ENCODE results near the gene MAPRE3.

The MAPRE3 gene

DNA sequence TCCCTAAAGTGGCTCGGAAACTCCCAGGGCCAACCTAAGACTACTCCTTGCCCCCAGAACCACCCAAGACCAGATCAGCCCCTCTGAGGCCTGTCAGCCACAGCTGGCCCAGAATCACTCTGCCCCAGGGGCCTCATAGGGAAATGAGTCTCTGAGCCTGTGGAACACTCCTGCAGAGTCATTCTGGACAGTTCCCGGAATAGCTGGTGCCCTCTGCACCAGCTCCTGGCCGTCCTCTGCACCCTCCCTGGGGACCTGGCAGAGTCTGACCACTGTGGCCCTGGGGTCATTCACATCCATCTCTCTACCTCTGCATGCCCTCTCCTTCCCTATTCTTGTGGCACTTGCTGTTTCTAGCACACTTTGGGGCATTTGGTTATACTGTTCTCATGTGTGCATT, 47.7 kb downstream of the MAPRE3 start:
- no peak for DNase-seq

DNA sequence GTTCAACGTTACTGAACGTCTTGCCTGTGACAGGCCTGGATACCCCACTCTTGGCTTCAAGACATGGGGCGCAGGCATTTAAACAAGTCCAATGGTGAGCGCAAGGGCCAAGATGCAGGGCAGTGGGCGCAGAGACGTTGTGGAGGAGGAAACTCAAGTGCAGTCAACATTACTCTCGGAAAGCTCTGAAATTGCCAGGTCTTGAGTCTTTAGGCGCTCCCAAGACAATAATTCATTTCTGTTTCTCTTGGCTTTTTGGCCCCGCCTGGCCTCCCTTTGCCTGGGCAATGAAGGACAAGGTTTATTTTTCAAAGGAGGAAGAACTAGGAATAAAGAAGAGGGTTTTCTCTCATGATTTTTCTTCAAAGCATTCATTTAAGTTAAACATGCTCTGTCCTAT, 49.0 kb downstream of the MAPRE3 start:
- no peak for DNase-seq

DNA sequence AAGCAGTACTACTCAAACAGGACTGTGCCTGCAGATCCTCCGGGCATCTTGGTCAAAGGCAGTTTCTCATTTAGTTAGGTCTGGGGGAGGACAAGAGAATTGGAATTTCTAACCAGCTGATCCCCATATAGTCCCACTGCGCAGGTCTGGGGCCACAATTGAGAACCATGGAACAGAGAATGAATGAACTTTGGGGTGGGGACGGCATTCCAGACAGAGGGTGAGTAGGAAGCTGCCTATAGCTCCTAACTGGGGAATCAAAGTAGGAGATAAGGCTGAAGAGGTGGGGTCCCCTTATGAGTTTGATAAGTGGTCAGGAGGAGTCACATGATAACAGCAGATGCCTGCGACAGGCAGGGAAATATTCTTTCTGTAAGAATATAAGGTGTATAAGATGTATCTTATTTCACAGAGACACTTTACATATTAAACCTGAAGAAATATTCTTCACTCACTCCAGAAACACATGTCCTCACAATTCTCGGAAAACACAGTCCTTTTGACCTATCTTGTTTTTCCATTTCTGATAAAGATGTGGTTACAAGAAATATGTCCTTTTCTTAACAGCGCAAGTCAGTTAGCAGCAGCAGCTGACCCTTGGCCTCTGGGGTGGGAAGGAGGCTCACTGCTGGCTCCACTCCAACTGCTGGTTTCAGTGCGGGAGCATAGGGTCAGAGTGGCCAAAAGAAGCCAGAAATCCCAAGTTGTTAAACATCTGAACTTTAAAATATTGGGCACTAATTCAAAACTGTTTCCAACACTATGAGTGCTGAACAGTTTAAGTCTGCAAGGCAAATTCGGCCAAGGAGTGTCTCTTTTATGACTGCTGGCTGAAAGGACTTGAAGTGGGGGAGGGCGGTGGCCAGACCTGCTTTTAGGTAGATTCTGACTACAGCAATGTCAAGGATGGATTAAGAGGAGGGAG, 49.8 kb downstream of the MAPRE3 start:
- no peak for DNase-seq

DNA sequence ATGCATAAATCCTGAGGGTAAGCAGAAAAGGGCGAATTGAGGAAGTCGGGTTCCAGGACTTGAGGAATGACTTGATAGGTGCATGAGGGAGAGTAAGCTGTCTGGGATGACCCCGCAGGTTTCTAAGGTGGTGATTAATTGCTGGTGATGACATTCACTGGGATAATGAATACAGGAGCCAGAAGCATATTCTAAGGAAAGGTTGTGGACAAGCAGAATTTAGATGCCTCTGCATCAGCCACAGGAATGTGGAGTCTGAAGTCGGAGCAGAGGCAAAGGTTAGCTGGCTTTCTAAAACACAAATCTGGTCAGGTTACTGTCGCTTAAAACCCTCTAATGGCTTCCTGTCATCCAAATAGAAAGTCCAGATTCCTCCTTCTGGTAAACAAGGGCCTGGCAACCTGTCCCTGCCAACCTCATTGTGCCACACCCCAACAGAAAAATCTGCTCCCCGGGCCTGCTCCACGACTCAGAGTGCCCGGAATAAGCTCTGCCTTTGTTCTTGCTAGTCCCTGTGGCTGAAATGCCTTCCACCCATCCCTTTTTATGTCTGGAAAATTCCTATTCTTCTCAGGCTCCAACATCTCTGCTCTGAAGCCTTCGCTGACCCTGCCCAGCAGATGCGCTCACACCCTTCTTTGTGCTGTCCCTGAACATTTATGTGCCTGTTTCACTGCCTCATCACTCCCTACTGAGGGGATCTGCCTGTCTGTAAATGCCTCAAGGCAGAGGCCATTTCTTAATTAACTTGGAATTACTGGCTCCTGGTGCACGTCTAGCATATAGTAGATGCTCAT, 51.0 kb downstream of the MAPRE3 start:
- no peak for DNase-seq

DNA sequence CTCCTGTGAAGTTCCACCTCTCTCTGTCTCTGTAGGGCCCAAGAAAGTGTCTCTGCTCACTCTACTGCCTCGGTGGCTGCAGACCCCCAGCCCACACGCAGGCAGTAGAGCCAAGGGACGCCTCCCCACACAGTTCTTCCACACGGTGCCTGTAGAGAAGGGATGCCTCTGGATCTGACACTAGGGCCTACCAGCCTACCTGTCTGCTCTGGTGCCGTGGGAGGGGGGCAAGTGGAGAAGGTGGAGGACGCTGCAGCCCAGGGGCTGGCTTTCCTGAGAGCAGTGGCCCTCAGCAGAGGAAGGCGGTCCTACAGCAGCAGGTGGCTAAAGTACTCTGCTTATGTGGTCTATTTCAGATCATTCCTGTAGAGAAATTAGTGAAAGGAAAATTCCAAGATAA, 53.3 kb downstream of the MAPRE3 start:
- DNase-seq = no peak

DNA sequence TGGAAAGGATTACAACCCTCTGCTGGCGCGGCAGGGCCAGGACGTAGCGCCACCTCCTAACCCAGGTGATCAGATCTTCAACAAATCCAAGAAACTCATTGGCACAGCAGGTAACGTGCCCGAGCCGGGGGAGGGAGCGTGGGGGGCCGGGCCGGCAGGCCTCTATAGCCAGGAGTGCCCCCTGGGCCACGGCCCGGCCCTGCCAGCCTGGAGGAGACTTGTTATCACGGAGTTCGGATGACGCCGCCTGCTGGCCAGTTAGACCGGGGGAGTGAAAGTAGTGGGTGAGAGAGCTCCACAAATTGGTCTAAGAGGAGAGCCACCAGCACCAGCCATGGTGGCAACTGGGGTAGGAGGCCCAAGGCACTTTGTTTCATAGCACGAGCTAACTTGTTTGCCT, 53.8 kb downstream of the MAPRE3 start:
- no peak for DNase-seq

DNA sequence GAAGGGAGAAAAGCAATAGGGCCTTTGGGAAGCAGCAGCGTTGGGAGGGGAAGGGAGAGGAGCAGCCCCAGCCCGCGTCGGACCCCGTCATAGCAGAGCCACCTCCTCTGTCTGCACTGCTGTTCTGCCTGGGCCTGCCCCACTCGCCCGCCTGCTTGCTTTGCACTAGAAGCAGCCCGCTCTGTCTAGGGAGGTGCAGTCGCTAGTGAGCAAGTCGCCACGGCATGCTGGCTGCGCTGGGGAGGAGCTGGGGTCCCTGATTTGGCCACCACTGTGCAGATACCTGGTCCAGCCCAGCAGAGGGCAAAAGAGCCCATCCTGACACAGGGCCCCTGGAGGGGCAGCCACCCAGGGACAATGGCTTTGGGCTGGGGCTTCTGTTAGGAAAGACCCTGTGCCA, 54.4 kb downstream of the MAPRE3 start:
- no peak for DNase-seq

DNA sequence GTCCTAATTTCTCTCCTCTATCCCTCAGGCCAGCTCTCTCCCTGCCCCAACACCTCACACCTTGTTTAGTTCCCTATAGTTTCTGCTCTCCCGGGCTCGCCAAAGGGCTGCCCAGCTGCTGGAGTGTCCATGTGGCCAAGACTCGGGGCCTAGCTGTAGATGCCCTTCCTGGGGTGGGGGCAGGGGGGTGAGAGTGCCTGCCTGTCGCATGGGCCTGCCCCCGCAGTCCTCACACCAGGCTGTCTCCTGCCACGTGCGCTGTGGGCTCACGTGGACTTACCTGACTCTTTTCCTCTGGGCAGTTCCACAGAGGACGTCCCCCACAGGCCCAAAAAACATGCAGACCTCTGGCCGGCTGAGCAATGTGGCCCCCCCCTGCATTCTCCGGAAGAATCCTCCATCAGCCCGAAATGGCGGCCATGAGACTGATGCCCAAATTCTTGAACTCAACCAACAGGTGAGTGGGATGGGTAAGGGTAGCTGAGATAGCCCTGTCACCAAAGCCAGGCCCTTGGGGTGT, 54.9 kb downstream of the MAPRE3 start:
- no peak for DNase-seq

DNA sequence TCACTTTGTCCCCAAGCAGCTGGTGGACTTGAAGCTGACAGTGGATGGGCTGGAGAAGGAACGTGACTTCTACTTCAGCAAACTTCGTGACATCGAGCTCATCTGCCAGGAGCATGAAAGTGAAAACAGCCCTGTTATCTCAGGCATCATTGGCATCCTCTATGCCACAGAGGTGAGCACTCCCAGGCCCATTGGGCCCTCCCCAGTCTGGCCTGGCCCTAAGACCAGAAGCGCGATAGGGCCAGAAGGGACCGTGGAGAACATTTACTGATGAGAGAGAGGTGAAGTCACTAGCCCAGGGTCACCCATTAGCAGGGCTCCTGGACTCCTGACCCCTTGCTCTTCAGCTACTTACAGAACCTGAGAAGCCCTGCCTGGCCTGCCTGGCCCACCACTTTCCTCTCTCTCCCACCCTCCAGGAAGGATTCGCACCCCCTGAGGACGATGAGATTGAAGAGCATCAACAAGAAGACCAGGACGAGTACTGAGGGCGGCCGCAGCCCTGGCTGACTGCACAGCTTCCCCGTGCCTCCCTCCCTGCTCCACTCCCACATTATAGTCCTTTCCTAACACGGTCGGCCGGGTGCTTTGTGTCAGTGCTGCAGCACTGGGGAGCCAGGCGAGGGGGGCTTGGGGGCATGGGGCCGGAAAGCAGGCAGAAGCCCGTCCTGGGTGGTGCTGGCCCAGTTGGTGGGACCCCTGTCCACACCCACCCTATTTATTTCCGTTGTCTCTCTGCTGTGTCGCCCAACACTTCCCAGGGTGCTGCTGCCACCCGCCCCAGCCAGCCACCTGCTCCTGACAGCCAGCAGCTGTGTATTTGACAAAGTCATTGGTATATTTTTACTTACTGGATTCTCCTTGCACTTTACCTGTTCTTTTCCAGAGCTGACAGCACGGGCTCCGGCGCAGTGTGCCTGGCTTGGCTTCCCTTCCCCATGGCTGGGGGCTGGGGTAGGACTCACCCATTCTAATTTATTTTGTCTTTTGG, 55.7 kb downstream of the MAPRE3 start:
- no peak for DNase-seq

DNA sequence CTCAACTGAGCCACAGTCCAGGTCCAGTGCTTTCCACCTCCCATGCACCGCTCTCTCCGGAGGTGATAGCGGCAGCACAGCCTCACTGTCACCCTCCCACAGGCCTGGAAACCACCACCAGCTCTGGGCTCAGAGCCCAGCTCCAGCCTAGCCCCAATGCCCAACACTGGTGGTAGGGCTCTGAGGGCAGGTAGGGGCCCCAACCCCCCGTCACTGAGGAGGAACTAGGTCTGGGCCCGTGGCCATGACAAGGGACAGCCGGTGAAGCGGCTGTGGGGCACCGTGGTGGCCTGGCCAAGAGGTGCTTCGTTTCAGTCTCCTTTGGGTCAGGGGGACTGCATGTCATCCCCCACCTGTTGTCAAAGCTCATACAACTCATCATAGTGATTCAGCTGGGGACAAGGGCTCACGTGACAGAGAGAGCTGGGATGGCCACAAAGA, 56.8 kb downstream of the MAPRE3 start:
- no peak for DNase-seq

DNA sequence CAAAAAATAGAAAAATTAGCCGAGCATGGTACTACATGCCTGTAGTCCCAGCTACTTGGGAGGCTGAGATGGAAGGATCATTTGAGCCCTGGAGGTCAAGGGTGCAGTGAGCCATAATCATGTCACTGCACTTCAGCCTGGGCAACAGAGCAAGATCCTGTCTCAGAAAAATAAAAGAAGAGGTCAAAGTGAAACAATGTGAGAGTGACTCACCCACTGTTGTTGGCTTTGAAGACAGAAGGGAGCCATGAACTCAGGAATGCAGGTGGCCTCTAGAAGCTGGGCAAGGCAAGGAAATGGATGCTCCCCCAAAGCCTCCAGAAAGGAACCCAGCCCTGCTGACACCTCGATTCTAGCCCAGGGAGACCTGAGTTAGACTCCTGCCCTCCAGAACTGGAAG, 58.6 kb downstream of the MAPRE3 start:
- DNase-seq = no peak

DNA sequence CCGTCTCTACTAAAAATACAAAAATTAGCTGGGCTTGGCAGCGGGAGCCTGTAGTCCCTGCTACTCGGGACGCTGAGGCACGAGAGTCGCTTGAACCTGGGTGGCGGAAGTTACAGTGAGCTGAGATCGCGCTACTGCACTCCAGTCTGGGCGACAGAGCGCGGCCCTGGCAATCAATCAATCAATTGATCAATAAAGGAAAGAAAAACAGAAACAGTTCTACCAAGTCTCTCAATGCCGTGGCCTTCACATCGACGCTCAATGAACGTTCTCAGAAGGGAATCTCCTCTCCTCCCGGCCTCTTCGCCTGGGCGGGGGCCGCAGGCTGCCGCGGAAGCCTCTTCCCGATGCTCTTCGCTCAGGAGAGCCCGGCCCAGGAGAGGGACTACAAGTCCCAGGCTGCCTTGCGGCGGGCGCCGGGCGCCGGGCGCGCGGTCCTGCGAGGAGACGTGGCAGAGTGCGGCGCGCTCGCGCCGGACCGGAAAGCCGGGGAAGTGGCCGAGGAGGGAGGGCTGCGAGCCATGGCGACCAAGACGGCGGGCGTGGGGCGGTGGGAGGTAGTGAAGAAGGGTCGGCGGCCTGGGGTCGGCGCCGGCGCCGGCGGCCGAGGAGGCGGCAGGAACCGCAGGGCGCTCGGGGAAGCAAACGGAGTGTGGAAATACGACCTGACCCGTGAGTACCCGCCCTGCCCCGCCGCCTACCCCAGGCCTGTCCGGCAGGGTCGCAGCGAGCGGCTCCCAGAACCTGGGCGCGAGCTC, 62.2 kb downstream of the MAPRE3 start, which contains the start of gene TMEM214:
Gene TMEM214 (plus strand): TSS at position 471 of the 758 bp plus-strand sequence. CDS start 51 bp downstream, at position 522.
- peak; percentile 93 for DNase-seq

DNA sequence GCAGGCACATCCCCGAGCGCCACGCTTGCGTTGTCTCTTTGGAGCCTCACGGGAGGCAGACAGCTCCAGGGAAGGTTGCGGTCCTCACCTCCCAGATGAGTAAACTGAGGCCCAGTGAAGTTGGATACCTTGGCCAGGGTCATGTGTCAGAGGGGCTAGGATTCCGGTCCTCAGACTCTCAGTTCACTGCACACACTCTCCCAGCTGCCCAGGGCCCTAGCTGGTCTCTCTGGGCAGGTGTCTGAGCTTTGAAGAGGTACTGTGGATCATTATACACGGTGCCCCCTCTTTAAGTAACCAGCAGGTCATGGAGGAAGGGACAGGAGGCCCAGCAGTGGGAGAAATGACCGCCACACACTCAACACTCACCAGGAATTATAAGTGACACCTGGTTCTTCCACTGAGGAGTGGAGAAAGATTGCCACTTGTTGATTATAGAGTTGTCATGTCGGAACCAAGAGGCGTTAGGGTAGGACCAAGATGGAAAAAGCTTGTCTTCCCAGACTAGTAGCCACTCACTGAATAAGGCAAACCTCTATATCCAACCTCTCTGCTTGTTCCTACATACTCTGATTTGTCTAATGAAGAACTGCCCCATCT, 62.9 kb downstream of the MAPRE3 start:
- DNase-seq = no peak

DNA sequence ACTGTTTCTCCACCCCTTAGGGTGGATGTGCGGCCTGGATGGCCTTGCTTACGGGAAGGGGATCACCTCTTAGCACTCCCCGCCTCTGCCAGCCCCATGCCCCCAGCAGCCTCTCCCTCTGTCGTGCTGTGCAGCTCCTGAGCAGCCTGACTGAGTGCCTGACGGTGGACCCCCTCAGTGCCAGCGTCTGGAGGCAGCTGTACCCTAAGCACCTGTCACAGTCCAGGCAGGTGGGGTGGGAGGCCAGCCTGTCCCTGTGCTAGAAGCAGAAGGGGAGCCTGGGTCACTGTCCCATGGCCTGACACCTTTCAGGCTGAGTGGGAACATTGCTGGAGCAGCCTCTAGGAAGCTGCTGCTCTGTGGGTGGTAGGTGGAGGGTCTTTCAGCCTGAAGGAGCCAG, 67.6 kb downstream of the MAPRE3 start:
- no peak for DNase-seq

DNA sequence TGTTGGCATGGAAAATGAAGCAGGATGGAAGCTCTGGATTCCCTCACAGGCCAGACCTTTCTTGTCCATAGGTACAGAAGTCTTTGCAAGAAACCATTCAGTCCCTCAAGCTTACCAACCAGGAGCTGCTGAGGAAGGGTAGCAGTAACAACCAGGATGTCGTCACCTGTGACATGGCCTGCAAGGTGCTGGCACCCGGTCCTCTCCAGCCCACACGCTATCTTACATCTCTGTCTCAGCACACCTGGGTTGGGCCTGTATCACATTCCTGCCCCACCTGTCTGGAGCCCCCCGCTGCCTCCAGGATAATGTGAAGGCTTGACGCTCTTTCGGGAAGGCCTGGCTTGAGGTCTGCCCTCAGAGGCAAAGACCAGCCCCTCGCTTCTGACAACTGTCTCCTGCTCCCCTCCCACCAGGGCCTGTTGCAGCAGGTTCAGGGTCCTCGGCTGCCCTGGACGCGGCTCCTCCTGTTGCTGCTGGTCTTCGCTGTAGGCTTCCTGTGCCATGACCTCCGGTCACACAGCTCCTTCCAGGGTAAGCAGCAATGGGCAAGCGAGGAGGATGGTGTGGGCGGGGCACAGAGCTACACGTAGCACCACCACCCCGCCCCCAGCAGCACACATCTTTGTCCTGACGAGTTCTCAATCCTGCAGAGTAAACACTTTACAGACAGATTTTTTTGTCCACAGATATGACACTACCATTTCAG, 68.3 kb downstream of the MAPRE3 start:
- no peak for DNase-seq

DNA sequence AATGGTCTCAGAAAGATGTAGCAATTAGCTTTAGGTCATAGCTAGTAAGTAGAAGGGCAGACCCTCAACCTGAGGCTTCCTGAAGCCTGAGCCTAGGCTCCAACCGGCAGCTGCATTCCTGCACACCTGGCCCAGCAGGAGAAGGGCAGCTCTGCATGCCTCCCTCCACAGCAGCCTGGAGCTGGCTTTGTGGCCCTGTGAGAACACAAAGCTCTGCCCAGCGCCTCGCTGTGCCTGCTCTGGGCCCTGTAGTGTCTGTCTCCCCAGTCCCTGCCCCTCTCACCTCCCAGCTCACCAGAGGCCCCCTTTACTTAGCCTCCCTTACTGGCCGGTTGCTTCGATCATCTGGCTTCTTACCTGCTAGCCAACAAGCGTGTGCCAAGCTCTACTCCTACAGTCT, 69.0 kb downstream of the MAPRE3 start:
- no peak for DNase-seq

DNA sequence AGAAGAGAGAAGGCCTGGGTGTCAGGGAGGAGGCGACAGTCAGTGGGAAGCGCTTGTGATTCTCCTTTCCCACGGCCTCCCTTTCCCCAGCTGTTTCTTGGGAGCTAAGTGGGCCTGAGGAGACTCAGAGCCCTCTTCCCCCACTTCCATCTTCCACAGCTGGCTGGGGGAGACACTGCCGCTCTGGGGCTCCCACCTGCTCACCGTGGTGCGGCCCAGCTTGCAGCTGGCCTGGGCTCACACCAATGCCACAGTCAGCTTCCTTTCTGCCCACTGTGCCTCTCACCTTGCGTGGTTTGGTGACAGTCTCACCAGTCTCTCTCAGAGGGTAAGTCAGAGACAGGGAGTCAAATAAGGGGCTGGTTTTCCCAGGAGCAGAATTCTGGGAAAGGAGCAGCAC, 69.4 kb downstream of the MAPRE3 start:
- no peak for DNase-seq

DNA sequence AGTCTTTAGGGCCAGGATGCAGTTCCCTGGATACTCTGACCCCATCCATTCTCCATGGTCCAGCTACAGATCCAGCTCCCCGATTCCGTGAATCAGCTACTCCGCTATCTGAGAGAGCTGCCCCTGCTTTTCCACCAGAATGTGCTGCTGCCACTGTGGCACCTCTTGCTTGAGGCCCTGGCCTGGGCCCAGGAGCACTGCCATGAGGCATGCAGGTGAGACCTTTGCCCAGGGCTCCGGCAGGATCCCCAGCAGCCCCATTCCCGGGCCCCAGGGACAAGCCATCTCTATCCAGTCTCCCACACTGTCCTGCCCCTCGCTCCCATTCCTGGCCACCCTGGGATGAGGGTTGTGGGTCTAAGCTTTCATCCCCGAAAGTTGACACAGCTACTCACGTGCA, 69.8 kb downstream of the MAPRE3 start:
- DNase-seq = no peak

DNA sequence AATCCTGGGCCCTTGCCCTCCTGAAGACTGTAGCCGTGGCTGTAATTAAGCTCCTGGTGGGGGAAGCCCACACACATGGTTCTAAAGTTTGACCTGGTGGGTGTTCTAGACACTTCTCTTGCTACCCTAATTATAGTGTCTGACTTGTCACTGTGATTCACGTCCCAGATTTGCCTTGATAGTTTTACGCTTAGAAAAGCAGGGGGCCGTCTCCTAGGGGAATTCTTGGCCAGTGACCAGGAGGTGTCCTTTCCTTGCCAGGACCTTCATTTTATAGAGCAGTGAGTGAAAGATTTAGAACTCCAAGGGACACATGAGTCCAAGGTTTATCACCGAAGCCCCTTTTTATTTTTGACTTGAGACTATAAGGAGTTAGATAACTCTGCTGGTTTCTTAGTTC, 71.3 kb downstream of the MAPRE3 start:
- no peak for DNase-seq

DNA sequence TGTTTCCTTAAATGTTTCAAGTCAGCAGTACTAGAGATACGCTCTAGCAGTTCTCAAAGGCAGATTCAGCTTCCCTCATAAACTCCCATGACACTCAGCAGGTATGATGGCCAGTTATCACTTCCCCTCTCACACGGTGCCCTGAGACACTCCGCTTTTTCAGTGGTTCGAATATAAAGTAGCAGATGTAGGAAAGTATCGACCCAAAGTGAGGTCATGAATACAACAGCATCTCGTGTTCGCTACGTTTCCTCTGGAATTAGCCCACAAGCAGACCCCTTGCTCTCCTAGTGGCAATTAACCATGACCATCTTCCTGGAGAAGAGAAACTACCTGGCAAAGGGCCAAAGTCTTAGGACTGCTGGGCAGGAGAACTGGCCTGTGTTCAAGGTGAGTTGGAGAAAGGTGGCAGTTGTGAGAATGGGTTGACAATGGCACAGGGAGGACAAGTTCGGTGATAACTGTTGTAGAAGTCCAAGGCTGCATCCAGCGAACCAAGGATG, 71.8 kb downstream of the MAPRE3 start:
- DNase-seq = no peak

All from femur (tissue), 1 donor.